PC-9 (cell line): Measurements from ENCODE around the gene SORT1. TPM values are rescaled to one million over a fixed set of nuclear protein-coding genes. Genes with fewer than 3 reads are reported as not detected.

ENCODE experiments used
- BruUV-seq: library from RNA; stranded (reverse); fragments of 400-500 nt; replicated peaks from 2 replicates; lab custom pipeline; 2021; lab: Mats Ljungman, UMichigan
- CTCF ChIA-PET: fragments of 300-600 bp; sonication (Branson Sonifier 250); formaldehyde crosslinking; loops from one replicate; lab custom pipeline; 2022; ENCODE audit warnings: antibody characterized with exemption; lab: Charles Lee
- POLR2A ChIA-PET: fragments of 300-600 bp; sonication (Branson Sonifier 250); formaldehyde crosslinking; loops from one replicate; lab custom pipeline; 2022; ENCODE audit warnings: antibody characterized with exemption; ENCODE audit not compliant: unreplicated experiment; lab: Charles Lee
- DNase-seq, 2 experiments: peaks; one replicate each; pipeline versions ENCODE4 v3.0.0 to v3.0.0-alpha.2; 2015 to 2022; ENCODE audit warnings: mixed read lengths in 1 of 2
- H2AFZ ChIP-seq: fragments of 200-600 bp; sonication (generic); 2 replicates; pipeline ENCODE4 v1.8.1; 2017; ENCODE audit warnings: antibody characterized with exemption
- H3F3A ChIP-seq: fragments of 200-600 bp; sonication (generic); 2 replicates; pipeline ENCODE4 v1.8.1; 2017; ENCODE audit warnings: antibody characterized with exemption, mild to moderate bottlenecking, low read depth; ENCODE audit not compliant: insufficient read depth
- H3K27ac ChIP-seq: fragments of 200-600 bp; sonication (generic); 2 replicates; pipeline ENCODE4 v1.6.1; 2016; ENCODE audit warnings: mixed run types
- H3K27me3 ChIP-seq: fragments of 200-600 bp; sonication (generic); 2 replicates; pipeline ENCODE4 v1.6.1; 2016; ENCODE audit warnings: low read depth, mixed run types; ENCODE audit not compliant: insufficient read depth
- H3K36me3 ChIP-seq: fragments of 200-600 bp; sonication (generic); 2 replicates; pipeline ENCODE4 v1.6.1; 2016; ENCODE audit warnings: low read depth, mixed run types
- H3K4me1 ChIP-seq: fragments of 200-600 bp; sonication (generic); replicated peaks from 2 replicates; pipeline ENCODE4 v1.6.1; 2016; ENCODE audit warnings: mixed run types; ENCODE audit not compliant: insufficient read depth
- H3K4me2 ChIP-seq: fragments of 200-600 bp; sonication (generic); 2 replicates; pipeline ENCODE4 v1.6.1; 2017; ENCODE audit warnings: mixed run types
- H3K4me3 ChIP-seq: fragments of 200-600 bp; sonication (generic); 2 replicates; pipeline ENCODE4 v1.6.1; 2016; ENCODE audit warnings: mixed run types
- H3K79me2 ChIP-seq: fragments of 200-600 bp; sonication (generic); 2 replicates; pipeline ENCODE4 v1.6.1; 2017; ENCODE audit warnings: low read depth, mixed run types
- H3K9me2 ChIP-seq: fragments of 200-600 bp; sonication (generic); 2 replicates; pipeline ENCODE4 v1.8.1; 2017; ENCODE audit warnings: mild to moderate bottlenecking; ENCODE audit not compliant: insufficient read depth
- H3K9me3 ChIP-seq: fragments of 200-600 bp; sonication (generic); 2 replicates; pipeline ENCODE4 v1.8.1; 2016; ENCODE audit warnings: low read depth; ENCODE audit not compliant: insufficient read depth
- H4K20me1 ChIP-seq: fragments of 200-600 bp; sonication (generic); 2 replicates; pipeline ENCODE4 v1.8.1; 2017; ENCODE audit not compliant: insufficient read depth
- CTCF ChIP-seq: fragments of 200-600 bp; sonication (generic); conservative IDR thresholded peaks from 2 replicates; pipeline ENCODE4 v1.6.1; 2017; ENCODE audit warnings: mixed run types, antibody characterized with exemption, mild to moderate bottlenecking, moderate library complexity
- EZH2 ChIP-seq: fragments of 200-600 bp; sonication (generic); IDR thresholded peaks from 2 replicates; pipeline ENCODE4 v1.8.0; 2017; ENCODE audit warnings: antibody characterized with exemption, low read depth
- intact Hi-C: fragments of 100-400 bp; cut with micrococcal nuclease; formaldehyde crosslinking; loops from one replicate; pipeline ENCODE4 v1.10.0; 2022; ENCODE audit not compliant: unreplicated experiment
- total RNA-seq: library from RNA; stranded (reverse); gene quantifications from 2 replicates; pipeline ENCODE4 v1.2.3, GENCODE V29; 2021

The SORT1 gene
- total RNA-seq, 1 experiment from 2014 or later = 25.7 TPM

DNA sequence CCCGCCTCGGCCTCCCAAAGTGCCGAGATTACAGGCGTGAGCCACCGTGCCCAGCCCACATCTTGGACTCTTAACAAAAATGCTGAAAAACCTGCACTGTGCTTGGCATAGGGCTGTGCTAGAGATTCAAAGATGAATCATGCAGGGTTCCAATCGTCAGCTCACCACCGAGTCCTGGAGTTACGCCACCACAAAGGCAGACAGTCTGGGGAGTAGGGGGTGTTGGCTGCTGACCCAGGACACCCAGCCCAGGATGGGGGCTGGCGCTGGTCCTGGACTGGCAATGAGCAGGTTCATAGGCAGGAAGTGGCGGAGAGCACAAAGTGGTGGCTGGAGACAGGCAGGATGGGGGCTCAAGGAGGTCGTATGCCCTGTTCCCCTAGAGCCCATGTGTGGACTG is 130.8 kb downstream of the SORT1 start:
- Histone ChIP-seq H3K9me3 (no peaks in the 10 kb centered on the region), H4K20me1 (no peaks in the 10 kb centered on the region), H3F3A (peaks cover 11% of the 10 kb centered on the region; the same call in 1 of the 2 replicates), H3K4me1 (peaks cover 10% of the 10 kb centered on the region), H3K9me2 (no peaks in the 10 kb centered on the region), H3K79me2 (no peaks in the 10 kb centered on the region), H3K4me2 (0 out of 2 replicates have a peak overlapping the region, but pooled peaks have one; percentile 13), H3K27ac (peak overlapping the region; percentile 29; the same call in 1 of the 2 replicates), H3K4me3 (no peak overlapping the region), H3K36me3 (no peaks in the 10 kb centered on the region), H2AFZ (no peak overlapping the region), H3K27me3 (no peaks in the 10 kb centered on the region)
- ChIA-PET POLR2A (no interaction called here), CTCF (no interaction called here)
- no TSS peak for BruUV-seq
- TF ChIP-seq CTCF (no peak), EZH2 (no peak)
- peak; percentile 32 to 85 for DNase-seq
- intact Hi-C loops = loop anchor here (10.0 kb wide), 1 partner anchor 312 kb away; no protein-coding TSS in a partner anchor

DNA sequence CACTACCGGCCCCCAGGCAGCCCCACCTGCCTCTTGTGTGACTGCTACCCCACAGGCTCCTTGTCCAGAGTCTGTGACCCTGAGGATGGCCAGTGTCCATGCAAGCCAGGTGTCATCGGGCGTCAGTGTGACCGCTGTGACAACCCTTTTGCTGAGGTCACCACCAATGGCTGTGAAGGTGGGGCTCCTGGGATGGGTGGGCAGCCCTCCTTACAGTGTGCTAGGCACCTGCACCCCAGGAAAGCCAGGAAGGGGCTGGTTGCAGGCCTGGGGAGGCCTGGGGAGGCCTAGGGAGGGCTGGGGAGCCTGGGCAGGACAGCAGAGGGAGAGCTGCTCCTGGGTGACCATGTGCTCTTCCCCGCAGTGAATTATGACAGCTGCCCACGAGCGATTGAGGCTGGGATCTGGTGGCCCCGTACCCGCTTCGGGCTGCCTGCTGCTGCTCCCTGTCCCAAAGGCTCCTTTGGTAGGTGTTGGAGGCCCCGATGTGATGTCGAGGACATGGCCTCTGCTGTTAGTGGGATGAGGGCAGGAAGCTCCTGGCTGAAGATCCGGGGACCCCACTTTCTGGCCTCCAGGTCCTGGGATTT is 131.9 kb downstream of the SORT1 start:
- Histone ChIP-seq H3K36me3 (no peaks in the 10 kb centered on the region), H3K4me2 (no peak overlapping the region), H3K27me3 (no peaks in the 10 kb centered on the region), H2AFZ (no peak overlapping the region), H3K4me3 (no peak overlapping the region), H3K9me3 (no peaks in the 10 kb centered on the region), H3K4me1 (peaks cover 10% of the 10 kb centered on the region), H3K79me2 (no peaks in the 10 kb centered on the region), H3F3A (peaks cover 11% of the 10 kb centered on the region; the same call in 1 of the 2 replicates), H3K9me2 (no peaks in the 10 kb centered on the region), H3K27ac (no peak overlapping the region), H4K20me1 (no peaks in the 10 kb centered on the region)
- POLR2A ChIA-PET = no interaction called here
- DNase-seq = no peak
- BruUV-seq = no TSS peak
- TF ChIP-seq CTCF = no peak
- TF ChIP-seq EZH2 = no peak
- intact Hi-C loops = loop anchor here (10.0 kb wide), 1 partner anchor 311 kb away; no protein-coding TSS in a partner anchor
- CTCF ChIA-PET = interaction anchor here (0.5 kb wide), 1 partner anchor 9 kb away, joined by 3 read pairs; no protein-coding TSS in a partner anchor

DNA sequence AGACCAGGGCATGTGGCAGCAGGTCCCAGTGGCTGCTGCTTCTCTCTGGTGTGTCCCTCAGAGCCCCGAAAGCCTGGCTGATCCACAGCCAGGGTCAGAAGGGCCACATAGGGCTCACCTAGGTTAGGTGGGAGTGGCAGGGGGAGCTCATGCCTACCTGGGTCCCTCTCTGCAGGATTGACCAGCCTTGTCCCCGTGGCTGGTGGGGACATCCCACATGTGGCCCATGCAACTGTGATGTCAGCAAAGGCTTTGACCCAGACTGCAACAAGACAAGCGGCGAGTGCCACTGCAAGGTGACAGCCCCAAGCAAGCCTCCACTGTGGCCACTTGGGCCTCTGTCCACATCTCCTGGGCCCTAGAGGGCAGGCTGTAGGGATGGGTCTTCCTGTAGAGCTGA is 132.7 kb downstream of the SORT1 start:
- Histone ChIP-seq H2AFZ (no peak overlapping the region), H3K36me3 (no peaks in the 10 kb centered on the region), H4K20me1 (no peaks in the 10 kb centered on the region), H3K79me2 (no peaks in the 10 kb centered on the region), H3K4me3 (no peak overlapping the region), H3K27ac (no peak overlapping the region), H3K9me2 (no peaks in the 10 kb centered on the region), H3K27me3 (no peaks in the 10 kb centered on the region), H3F3A (peaks cover 11% of the 10 kb centered on the region; the same call in 1 of the 2 replicates), H3K4me2 (no peak overlapping the region), H3K9me3 (no peaks in the 10 kb centered on the region), H3K4me1 (peaks cover 10% of the 10 kb centered on the region)
- no TSS peak for BruUV-seq
- intact Hi-C loops = loop anchor here (10.0 kb wide), 1 partner anchor 310 kb away; no protein-coding TSS in a partner anchor
- no peak for TF ChIP-seq CTCF
- TF ChIP-seq EZH2 = no peak
- CTCF ChIA-PET = no interaction called here
- DNase-seq = no peak
- POLR2A ChIA-PET = no interaction called here
